ENCODE results near the gene SPTLC1. TPM values are rescaled to one million over a fixed set of nuclear protein-coding genes. Genes with fewer than 3 reads are reported as not detected.
"Not testable (repeated sequence)": the region's sequence is repeated elsewhere in the genome, so short reads cannot be mapped to it uniquely, and the experiment has no call there.

SPTLC1 gene
- total RNA-seq, 1 experiment from 2014 or later = 47.3 TPM

DNA sequence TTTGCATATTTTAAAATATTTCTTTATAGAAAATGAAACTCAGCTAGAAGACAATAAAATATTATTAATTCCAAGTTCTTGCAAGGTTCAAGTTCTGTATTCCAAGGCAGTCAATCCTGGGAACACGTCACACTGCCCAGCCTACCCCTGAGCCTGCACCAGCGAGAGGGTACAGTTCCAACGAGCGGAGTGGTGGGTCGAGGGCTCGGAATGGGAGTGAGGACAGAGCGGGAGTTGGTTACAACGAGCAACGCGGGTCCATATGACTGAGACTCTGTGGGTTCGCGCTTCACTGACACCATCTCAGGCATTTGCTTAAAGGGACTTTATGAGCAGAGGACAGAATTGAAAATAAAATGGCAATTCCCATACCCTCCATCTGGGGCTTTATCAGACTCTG is 40.0 kb upstream of the SPTLC1 start:
- H3K27me3 ChIP-seq (ENCODE audit: low read length) = no peaks in the 10 kb centered on the region
- H3K9me2 ChIP-seq (replicated peaks; ENCODE audit: insufficient read depth, low read length) = no peaks in the 10 kb centered on the region
- peaks cover 5% of the 10 kb centered on the region for H3K4me1 ChIP-seq (ENCODE audit: low read length)
- no peaks in the 10 kb centered on the region for H3K36me3 ChIP-seq (ENCODE audit: insufficient read depth, low read length)
- no peak overlapping the region for H3K9ac ChIP-seq (ENCODE audit: low read length)
- no peak overlapping the region for H3K4me3 ChIP-seq (ENCODE audit: low read length)
- H4K20me1 ChIP-seq (ENCODE audit: insufficient read depth, low read depth, low read length) = no peaks in the 10 kb centered on the region
- no peaks in the 10 kb centered on the region for H3K79me2 ChIP-seq (ENCODE audit: low read length)
- no peak overlapping the region for H2AFZ ChIP-seq (ENCODE audit: low read length)
- no peaks in the 10 kb centered on the region for H3K9me3 ChIP-seq (ENCODE audit: low read length)
- H3K4me2 ChIP-seq (ENCODE audit: low read depth, low read length, poor library complexity, severe bottlenecking) = no peak overlapping the region
- no peak overlapping the region for H3K27ac ChIP-seq (ENCODE audit: low read length)
- no peak for DNase-seq

DNA sequence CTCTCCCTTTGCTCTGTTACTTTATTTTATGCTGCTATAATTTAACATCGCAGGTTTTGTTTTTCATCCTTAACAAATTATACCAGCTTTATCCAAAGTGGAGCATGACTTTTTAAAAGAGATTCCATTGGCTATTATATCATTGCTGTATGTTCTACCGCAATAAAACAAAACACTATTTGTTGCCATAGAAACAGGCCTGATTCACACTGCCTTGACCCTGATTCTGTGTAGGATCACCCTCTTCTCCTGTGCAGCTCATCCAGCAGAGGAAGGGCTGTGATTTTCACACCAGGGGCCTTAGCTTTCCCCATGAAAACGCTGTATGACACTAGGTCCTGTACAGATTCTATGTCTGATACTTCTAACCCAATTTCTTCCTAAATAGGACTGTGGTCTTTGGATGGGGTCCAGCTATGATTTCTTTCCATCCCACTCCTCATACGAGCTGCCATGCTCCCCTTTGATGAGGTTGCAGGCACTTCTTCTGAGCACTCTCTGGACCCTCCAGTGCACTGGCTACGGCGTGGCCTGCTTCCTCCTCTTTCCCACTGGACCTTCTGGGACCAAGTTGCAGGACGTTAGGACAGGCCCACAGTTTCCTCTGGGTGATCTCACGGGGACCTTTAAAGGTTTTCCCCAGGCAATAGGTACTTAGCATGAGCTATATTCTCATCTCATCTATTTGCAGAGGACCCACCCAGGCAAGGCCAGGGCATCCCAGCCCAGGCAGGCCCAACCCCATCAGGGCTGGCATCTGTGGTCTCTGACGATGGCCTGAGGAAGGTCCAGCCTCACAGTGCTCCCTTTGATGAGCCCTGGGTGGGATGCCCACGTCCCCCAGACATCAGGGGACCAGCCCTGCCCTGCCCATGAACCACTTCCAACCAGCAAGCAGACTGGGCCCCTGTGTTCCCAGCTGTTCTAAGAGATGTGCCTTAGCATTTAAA is 38.5 kb upstream of the SPTLC1 start:
- H3K9ac ChIP-seq (ENCODE audit: low read length); H4K20me1 ChIP-seq (ENCODE audit: insufficient read depth, low read depth, low read length); DNase-seq; H2AFZ ChIP-seq (ENCODE audit: low read length); H3K27me3 ChIP-seq (ENCODE audit: low read length); H3K27ac ChIP-seq (ENCODE audit: low read length); H3K9me3 ChIP-seq (ENCODE audit: low read length); H3K79me2 ChIP-seq (ENCODE audit: low read length); H3K4me2 ChIP-seq (ENCODE audit: low read depth, low read length, poor library complexity, severe bottlenecking); H3K4me1 ChIP-seq (ENCODE audit: low read length); H3K4me3 ChIP-seq (ENCODE audit: low read length); H3K36me3 ChIP-seq (ENCODE audit: insufficient read depth, low read length); H3K9me2 ChIP-seq (replicated peaks; ENCODE audit: insufficient read depth, low read length): not testable (repeated sequence)

- Histone ChIP-seq H3K9me2 (replicated peaks; ENCODE audit: insufficient read depth, low read length) (no peaks in the 10 kb centered on the region), H3K36me3 (ENCODE audit: insufficient read depth, low read length) (no peaks in the 10 kb centered on the region), H3K4me1 (ENCODE audit: low read length) (peaks cover 12% of the 10 kb centered on the region), H3K4me3 (ENCODE audit: low read length) (no peak overlapping the region), H3K79me2 (ENCODE audit: low read length) (no peaks in the 10 kb centered on the region), H3K4me2 (ENCODE audit: low read depth, low read length, poor library complexity, severe bottlenecking) (no peak overlapping the region), H3K27me3 (ENCODE audit: low read length) (no peaks in the 10 kb centered on the region), H3K9ac (ENCODE audit: low read length) (no peak overlapping the region), H3K27ac (ENCODE audit: low read length) (no peak overlapping the region), H2AFZ (ENCODE audit: low read length) (no peak overlapping the region), H4K20me1 (ENCODE audit: insufficient read depth, low read depth, low read length) (no peaks in the 10 kb centered on the region), H3K9me3 (ENCODE audit: low read length) (no peaks in the 10 kb centered on the region)
- no peak for DNase-seq
These were observed 36.6 kb upstream of the SPTLC1 start for GRCh38 chr9:92151691-92152393.

- H3K79me2 ChIP-seq (ENCODE audit: low read length); H3K27ac ChIP-seq (ENCODE audit: low read length); H2AFZ ChIP-seq (ENCODE audit: low read length); H3K4me3 ChIP-seq (ENCODE audit: low read length); H3K36me3 ChIP-seq (ENCODE audit: insufficient read depth, low read length); H3K9ac ChIP-seq (ENCODE audit: low read length); DNase-seq; H3K9me3 ChIP-seq (ENCODE audit: low read length); H3K9me2 ChIP-seq (replicated peaks; ENCODE audit: insufficient read depth, low read length); H3K4me2 ChIP-seq (ENCODE audit: low read depth, low read length, poor library complexity, severe bottlenecking); H3K27me3 ChIP-seq (ENCODE audit: low read length); H4K20me1 ChIP-seq (ENCODE audit: insufficient read depth, low read depth, low read length): not testable (repeated sequence)
- H3K4me1 ChIP-seq (ENCODE audit: low read length) = peaks cover 12% of the 10 kb centered on the region
These were observed 35.6 kb upstream of the SPTLC1 start for GRCh38 chr9:92150501-92151470.

GRCh38 chr9:92147852-92148180 is 32.6 kb upstream of the SPTLC1 start:
- DNase-seq = no peak
- Histone ChIP-seq H3K27ac (ENCODE audit: low read length) (no peak overlapping the region), H3K9ac (ENCODE audit: low read length) (no peak overlapping the region), H3K4me1 (ENCODE audit: low read length) (peaks cover 7% of the 10 kb centered on the region), H3K4me2 (ENCODE audit: low read depth, low read length, poor library complexity, severe bottlenecking) (no peak overlapping the region), H4K20me1 (ENCODE audit: insufficient read depth, low read depth, low read length) (no peaks in the 10 kb centered on the region), H3K9me3 (ENCODE audit: low read length) (no peaks in the 10 kb centered on the region), H3K79me2 (ENCODE audit: low read length) (no peaks in the 10 kb centered on the region), H3K27me3 (ENCODE audit: low read length) (no peaks in the 10 kb centered on the region), H3K36me3 (ENCODE audit: insufficient read depth, low read length) (no peaks in the 10 kb centered on the region), H3K4me3 (ENCODE audit: low read length) (no peak overlapping the region), H3K9me2 (replicated peaks; ENCODE audit: insufficient read depth, low read length) (no peaks in the 10 kb centered on the region), H2AFZ (ENCODE audit: low read length) (no peak overlapping the region)

GRCh38 chr9:92147030-92147851 is 32.0 kb upstream of the SPTLC1 start:
- Histone ChIP-seq H3K9ac (ENCODE audit: low read length) (no peak overlapping the region), H3K27ac (ENCODE audit: low read length) (no peak overlapping the region), H3K36me3 (ENCODE audit: insufficient read depth, low read length) (no peaks in the 10 kb centered on the region), H3K4me1 (ENCODE audit: low read length) (peaks cover 9% of the 10 kb centered on the region), H3K4me2 (ENCODE audit: low read depth, low read length, poor library complexity, severe bottlenecking) (no peak overlapping the region), H4K20me1 (ENCODE audit: insufficient read depth, low read depth, low read length) (no peaks in the 10 kb centered on the region), H3K9me3 (ENCODE audit: low read length) (no peaks in the 10 kb centered on the region), H3K4me3 (ENCODE audit: low read length) (no peak overlapping the region), H3K9me2 (replicated peaks; ENCODE audit: insufficient read depth, low read length) (no peaks in the 10 kb centered on the region), H3K27me3 (ENCODE audit: low read length) (no peaks in the 10 kb centered on the region), H2AFZ (ENCODE audit: low read length) (no peak overlapping the region), H3K79me2 (ENCODE audit: low read length) (no peaks in the 10 kb centered on the region)
- no peak for DNase-seq

GRCh38 chr9:92146610-92147009 is 31.4 kb upstream of the SPTLC1 start:
- Histone ChIP-seq H3K27me3 (ENCODE audit: low read length) (no peaks in the 10 kb centered on the region), H3K4me3 (ENCODE audit: low read length) (no peak overlapping the region), H3K4me1 (ENCODE audit: low read length) (peaks cover 16% of the 10 kb centered on the region), H3K9me2 (replicated peaks; ENCODE audit: insufficient read depth, low read length) (no peaks in the 10 kb centered on the region), H3K4me2 (ENCODE audit: low read depth, low read length, poor library complexity, severe bottlenecking) (no peak overlapping the region), H2AFZ (ENCODE audit: low read length) (no peak overlapping the region), H3K9me3 (ENCODE audit: low read length) (no peaks in the 10 kb centered on the region), H3K9ac (ENCODE audit: low read length) (no peak overlapping the region), H3K79me2 (ENCODE audit: low read length) (no peaks in the 10 kb centered on the region), H3K36me3 (ENCODE audit: insufficient read depth, low read length) (no peaks in the 10 kb centered on the region), H3K27ac (ENCODE audit: low read length) (no peak overlapping the region), H4K20me1 (ENCODE audit: insufficient read depth, low read depth, low read length) (no peaks in the 10 kb centered on the region)
- DNase-seq = no peak
